M059J (cell line): ENCODE results near the gene PTPN23. TPM values are rescaled to one million over a fixed set of nuclear protein-coding genes. Genes with fewer than 3 reads are reported as not detected.

Source experiments
- DNase-seq: peaks from one replicate; pipeline ENCODE4 v3.0.0-alpha.2; 2012; ENCODE audit warnings: low read depth
- total RNA-seq: library from RNA; depleted of rRNA; stranded (reverse); fragments of >200 nt; shearing (Covaris generic); gene quantifications from 2 replicates; pipeline ENCODE4 v1.2.3, GENCODE V29; 2014; rRNA removed

The PTPN23 gene, protein sequence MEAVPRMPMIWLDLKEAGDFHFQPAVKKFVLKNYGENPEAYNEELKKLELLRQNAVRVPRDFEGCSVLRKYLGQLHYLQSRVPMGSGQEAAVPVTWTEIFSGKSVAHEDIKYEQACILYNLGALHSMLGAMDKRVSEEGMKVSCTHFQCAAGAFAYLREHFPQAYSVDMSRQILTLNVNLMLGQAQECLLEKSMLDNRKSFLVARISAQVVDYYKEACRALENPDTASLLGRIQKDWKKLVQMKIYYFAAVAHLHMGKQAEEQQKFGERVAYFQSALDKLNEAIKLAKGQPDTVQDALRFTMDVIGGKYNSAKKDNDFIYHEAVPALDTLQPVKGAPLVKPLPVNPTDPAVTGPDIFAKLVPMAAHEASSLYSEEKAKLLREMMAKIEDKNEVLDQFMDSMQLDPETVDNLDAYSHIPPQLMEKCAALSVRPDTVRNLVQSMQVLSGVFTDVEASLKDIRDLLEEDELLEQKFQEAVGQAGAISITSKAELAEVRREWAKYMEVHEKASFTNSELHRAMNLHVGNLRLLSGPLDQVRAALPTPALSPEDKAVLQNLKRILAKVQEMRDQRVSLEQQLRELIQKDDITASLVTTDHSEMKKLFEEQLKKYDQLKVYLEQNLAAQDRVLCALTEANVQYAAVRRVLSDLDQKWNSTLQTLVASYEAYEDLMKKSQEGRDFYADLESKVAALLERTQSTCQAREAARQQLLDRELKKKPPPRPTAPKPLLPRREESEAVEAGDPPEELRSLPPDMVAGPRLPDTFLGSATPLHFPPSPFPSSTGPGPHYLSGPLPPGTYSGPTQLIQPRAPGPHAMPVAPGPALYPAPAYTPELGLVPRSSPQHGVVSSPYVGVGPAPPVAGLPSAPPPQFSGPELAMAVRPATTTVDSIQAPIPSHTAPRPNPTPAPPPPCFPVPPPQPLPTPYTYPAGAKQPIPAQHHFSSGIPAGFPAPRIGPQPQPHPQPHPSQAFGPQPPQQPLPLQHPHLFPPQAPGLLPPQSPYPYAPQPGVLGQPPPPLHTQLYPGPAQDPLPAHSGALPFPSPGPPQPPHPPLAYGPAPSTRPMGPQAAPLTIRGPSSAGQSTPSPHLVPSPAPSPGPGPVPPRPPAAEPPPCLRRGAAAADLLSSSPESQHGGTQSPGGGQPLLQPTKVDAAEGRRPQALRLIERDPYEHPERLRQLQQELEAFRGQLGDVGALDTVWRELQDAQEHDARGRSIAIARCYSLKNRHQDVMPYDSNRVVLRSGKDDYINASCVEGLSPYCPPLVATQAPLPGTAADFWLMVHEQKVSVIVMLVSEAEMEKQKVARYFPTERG (N-terminal part only)
- total RNA-seq: 3.3 and 8.5 TPM in 2 replicates

DNA sequence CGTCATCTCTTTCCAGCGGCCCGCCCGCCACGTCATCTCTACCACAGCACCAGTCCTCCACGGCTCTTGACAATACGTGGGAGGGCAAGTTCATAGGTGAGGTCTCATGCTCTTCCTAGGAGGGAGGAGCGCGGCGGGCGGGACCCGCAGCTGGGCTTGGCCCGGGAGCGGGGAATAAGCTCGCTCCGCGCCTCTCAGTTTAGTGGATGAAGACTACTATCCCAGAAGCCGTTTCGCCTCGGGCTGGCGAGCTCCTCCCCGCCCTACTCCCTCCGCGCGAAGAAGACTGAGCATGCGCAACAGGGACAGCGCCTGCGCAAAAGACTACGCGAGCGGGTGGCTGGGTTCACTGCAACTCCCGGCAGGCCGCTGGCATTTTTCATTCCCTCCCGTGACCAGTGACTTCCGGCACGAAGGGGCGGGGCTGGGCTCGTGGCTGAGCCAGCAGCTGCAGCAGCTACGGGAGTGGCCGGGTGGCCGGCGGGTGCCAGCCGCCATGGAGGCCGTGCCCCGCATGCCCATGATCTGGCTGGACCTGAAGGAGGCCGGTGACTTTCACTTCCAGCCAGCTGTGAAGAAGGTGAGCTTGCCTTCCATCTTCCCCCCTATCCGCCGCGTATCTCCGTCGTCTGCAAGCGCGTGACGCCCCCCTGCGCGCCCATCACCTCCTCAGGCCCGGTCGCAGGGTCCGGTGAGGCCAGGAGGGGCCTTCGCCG, at the start of gene PTPN23:
TSS of gene PTPN23 (plus strand) at position 421 of the 716 bp plus-strand sequence. CDS start at position 497, 76 bp downstream.
- peak; percentile 96 for DNase-seq

DNA sequence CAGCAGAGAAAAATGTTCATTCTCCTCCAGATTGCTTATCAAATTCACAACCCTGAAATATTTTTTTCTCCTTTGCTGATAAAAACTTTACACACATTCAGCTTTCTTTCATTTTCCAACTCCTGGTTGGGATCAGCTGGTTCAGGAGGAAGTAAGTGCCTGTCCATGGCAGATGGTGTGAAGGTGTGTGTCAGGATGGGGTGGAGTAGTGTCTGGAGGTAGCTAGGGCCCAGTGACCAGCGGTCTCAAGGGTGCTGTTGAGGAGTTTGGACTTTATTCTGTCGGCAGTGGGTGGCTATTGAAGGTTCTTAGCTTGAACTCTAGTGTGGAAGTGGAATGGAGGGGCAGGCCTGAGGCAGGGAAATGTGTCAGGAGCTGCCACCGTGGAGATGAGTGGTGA, 46.9 kb upstream of the PTPN23 start:
- no peak for DNase-seq

DNA sequence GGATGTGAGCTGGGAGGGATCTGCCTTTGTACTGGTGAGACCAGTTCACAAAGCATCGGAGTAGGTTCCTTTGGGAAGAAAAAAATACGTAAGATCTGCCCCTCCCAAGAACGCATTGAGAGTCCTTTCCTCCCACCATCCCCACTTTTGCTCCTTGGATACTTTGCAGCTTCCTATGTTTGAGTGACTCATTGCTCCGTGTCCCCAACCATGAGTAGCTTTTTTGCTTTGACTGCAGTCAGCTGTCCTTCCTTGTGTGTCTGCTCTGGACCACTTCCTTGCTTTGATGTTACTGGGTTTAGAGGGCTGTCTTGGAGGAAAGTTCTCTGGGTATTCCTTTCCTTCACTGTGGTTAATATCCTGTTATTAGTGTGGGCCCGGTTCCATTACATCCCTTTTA, 43.2 kb upstream of the PTPN23 start:
- DNase-seq: no peak

DNA sequence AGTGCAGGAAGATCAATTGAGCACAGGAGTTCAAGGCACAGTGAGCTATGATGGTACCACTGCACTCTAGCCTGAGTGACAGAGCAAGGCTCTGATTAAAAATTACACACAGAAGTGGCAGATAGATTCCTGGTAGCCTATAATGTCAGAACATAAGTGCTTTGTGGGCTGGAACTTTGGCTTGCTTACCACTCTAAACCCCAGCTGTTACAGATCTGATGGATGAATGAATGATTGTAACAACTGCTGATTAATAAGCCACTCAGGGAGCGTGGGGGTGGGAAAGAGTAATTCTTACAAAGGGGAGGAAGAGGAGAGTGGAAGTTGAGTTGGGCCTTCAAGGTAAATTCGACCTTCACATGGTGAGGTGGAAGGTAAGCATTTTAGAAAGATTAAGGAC, 40.9 kb upstream of the PTPN23 start:
- no peak for DNase-seq

DNA sequence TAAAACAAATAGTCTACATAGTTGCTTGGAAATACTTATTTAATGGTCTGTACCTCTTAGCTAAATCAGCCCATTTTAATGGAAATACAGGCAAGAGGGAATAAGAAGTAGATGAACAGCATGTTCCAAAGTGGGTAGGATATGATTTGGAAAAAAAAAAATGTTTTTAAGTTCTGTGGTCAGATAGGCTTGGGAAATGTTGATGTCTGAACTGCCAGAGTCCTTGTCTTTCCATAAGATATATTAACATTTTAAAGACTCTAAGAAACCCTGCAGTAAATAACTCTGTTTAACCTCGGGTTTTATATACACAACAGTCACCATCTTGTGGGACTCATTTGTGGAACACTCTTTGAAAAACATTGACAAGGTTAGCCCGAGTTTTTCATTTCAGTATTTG, 40.0 kb upstream of the PTPN23 start:
- no peak for DNase-seq

DNA sequence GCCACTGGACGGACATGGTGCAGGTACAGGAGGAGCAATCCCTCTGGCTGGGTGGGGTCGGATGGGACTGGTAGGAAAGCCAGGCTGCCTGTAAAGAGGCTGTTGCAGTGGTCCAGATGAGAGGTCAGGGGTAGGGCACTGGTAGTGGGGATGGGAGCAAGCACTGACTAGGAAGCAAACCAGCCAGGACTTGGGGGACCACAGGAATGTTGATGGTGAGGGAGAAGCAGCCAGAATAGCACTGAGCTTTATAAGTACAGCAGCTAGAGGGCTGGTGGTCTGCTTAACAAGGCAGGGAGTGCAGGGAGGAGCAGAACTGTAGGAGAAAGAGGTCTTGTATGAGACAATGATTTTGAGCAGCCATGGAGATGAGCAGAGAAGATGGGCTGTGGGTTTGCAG, 38.7 kb upstream of the PTPN23 start:
- DNase-seq: no peak

DNA sequence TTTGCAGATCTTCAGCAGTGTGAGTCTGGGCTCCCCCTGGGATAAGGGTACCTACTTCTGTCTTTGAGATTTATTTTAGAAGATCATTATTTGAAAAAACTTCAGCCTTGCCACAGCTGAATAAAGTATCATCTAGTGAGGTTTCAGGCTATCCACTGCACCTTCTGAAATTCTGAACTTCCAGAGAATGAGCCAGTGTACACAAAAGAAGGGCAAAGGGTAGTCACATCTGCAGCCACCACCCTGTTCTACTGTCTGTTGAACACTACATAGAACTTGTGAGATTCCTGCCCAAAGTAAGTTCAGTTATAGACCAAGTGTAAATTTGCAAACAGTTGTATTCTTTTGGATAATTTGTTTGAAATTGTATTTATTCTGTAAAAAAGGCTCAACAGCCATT, 38.0 kb upstream of the PTPN23 start:
- DNase-seq: no peak

DNA sequence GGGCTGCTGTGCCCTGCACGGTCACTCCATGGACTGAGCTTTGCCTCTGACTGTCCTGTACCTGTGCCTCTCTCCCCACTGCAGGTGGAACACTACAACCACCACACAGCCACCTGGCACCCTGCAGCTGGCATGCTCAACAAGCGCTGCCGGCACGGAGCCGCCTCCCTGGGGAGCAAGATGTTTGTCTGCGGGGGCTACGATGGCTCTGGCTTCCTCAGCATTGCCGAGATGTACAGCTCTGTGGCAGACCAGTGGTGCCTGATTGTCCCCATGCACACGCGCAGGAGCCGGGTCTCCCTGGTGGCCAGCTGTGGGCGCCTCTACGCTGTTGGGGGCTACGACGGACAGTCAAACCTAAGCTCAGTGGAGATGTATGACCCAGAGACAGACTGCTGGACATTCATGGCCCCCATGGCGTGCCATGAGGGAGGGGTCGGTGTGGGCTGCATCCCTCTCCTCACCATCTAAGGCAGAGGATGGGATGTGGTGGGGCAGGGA, 37.3 kb upstream of the PTPN23 start:
- DNase-seq: no peak

DNA sequence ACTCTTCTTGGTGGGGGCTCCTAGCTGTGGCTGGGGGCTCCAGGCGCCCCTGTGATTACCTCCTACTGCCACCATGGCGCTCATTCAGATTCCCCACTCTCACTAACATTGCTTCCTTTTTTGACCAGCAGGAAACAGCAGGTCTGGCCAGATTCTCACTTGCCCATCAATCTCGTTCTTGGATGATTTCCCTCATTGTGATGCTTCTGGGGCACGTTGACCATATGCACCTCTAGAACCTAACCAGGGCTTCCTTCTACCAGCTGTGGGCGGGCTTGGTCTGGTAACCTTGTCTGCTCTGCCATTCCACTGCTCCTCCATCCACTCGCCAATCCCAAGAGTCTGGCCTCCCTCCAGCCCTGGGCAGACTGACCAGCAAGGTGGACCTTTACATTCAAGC, 35.9 kb upstream of the PTPN23 start:
- no peak for DNase-seq

DNA sequence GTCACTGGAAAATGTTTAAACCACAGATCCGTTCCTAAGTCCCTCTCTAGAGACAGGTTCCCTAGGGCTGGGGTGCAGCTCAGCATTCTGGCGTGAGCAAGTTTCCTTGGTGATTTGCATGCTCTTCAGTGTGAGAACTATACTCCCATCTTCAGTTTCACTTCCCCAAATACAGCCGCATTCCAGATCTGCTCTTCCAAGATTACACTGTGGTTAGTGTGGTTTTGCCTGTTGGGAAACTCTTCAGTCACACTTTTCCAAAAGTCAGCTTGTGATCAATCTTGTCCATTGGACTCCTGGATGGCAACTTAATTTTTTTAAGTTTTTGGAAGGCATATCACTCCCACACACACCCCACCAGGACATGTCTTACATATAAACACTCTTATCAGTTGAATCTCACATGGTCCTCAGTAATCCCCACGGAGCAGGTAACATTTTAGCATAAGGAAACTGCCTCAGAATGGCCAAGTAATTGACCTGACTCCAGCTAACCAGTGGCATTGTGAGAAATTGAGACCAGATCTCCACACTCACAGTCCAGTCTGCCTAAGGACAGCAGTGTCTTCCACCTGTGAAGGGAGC, 33.5 kb upstream of the PTPN23 start:
- DNase-seq: peak; percentile 63

DNA sequence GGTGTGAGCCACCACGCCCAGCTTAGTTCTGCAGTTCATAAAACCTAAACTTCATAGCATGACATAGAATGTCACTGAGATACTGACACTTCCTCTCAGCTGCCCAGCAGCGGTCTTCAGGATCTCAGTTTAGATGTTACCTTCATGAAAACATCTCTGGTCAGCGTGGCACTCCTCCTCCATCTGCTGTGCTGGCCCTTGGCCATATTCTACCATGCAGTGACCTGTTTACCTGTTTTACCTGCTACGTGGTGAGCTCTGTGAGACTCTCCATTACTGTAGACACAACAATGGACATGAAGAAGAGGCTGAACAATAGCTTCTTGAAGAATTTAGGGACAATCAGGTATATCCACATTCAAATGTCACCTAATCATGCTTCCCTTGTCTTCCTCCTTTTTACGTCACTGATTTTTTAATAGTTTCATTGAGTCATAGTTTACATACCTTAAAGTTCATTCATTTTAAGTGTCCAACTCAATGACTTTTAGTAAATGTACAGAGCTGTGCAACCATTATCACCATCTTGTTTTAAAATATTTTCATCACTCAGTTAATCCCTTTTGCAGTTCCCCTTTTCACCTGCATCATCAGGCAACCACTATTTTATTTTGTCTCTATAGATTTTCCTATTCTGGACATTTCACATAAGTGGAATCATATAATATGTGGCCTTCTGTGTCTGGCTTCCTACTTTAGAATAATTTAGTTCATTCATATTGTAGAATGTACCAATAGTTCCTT, 32.2 kb upstream of the PTPN23 start:
- DNase-seq: no peak

DNA sequence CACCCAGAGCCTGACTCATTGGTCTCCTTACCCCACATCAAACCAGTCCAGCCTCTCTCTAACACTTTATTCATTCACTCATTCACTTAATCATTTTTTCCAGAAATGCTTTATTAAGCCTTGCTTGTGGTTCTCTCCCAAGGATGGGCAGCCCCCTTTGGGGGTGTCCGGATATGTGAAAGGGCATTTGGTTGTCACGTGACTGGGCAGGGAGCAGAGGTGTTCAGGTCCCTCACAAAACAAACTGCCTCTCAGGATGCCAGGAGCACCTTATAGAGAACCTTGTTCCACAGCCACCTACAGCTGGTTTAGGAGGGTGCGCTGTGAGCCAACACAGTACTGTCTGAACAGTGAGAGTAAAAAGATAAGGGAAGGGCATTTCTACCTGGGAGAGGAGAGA, 25.8 kb upstream of the PTPN23 start:
- DNase-seq: no peak

DNA sequence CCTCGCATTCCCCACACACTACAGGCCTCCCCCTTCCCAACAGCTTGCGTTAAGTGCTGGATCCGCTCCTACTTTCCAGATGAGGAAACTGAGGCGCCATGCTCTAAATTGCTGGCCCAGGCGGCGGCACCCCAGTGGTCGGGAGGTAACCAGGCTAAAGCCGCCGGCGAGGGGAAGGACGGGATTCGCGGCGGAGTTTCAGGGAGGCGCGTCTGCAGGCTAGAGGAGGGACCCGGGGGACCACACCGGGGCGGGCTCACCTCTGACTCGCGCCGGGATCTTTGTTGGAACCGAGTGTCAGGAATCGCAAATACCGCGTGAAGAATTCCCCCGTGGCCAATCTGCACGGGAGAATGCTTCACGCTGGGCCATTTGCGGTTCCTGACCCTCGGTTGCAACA, 24.6 kb upstream of the PTPN23 start:
- DNase-seq: no peak

DNA sequence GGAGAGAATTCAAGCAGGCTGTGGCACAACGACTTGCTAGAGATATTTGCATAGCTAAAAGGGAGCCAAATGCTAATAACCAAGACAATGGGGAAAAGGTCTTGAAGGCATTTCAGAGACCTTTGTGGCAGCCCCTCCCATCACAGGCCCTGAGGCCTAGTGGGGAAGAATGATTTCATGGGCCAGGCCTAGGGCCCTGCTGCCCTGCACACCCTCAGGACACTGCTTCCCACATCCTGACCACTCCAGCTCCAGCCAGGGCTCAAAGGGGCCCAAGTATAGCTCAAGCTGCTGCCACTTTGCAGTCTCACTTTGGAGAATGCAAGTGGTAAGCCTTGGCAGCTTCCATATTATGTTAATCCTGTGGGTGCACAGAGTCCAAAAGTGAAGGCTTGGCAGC, 21.5 kb upstream of the PTPN23 start:
- no peak for DNase-seq

DNA sequence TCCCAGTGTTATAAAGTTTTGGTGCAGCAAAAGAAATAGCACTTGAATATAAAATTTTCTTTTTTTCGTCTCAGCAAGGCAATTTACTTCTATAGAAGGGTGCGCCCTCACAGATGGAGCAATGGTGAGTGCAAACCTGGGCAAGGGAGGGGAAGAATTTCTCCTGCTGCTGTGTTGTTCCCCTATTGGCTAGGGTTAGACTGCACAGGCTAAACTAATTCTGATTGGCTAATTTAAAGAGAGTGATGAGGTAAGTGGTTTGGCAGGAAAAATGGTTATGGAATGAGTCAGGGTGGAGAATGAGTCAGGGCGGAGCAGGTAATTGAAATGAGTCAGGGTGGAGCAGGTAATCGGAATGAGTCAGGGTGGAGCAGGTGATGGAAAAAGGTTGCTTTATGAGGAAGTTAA, 20.7 kb upstream of the PTPN23 start:
- DNase-seq: peak; percentile 24

DNA sequence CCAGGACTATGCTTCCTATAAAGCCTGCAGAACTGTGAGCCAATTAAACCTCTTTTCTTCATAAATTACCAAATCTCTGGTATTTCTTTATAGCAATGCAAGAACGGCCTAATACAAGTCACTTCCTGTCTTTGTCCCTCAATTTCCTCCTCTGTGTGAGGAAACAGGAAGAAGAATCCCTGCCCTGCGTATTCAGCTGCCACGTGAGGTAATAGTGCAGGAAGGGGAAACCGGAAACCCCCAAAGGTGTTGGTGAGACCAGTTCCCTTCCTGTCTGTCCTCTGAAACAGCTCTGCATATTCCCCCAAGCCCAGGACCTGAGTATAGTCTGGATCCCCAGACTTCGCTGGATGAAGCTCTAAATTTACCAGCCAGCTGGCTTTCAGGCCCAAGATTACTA, 18.1 kb upstream of the PTPN23 start:
- no peak for DNase-seq

DNA sequence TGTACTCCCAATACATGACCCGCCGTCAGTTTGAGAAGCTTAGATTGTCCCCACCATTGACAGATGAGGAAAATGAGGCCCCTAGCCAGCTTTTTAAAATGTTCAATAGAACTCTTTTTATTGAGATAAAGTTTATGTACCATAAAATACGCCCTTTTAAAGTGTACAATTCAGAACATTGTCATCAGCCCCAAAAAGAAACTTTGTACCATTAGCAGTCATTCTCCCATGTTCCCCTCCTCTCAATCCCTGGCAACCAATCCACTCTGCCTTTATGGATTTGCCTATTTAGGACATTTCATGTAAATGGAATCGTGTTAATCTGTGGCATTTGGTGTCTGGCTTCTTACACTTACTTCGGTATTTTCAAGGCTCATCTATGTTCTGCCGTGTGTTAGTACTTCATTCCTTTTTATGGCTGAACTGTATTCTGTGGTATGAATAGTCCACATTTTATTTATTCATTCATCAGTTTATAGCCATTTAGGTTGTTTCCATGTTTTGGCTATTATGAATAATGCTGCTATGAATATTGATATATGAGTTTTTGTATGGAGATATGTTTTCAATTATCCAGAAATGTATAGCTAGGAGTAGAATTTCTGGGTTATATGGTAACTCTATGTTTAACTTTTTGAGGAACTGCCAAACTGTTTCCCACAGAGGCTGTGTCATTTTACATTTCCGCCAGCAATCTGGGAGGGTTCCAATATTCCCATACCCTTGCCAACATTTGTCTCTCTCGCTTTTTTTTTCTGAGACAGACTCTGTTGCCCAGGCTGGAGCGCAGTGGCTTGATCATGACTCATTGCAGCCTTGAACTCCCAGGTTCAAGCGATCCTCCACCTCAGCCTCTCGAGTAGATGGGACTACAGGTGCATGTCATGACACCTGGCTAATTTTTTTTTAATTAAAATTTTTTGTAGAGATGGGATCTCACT, 15.3 kb upstream of the PTPN23 start:
- peak; percentile 87 for DNase-seq

DNA sequence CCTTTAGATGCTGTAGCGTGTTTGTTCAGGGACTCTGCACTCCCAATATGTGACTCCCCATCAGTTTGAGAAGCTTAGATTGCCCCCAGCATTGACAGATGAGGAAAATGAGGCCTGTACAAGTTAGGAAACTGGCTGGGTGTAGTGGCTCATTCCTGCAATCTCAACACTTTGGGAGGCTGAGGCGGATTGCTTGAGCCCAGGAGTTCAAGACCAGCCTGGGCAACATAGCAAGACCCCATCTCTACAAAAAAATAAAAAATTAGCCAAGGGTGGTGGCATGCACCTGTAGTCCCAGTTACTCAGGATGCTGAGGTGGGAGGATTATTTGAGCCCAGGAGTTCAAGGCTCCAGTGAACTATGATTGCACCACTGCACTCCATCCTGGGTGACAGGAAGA, 14.0 kb upstream of the PTPN23 start:
- no peak for DNase-seq

DNA sequence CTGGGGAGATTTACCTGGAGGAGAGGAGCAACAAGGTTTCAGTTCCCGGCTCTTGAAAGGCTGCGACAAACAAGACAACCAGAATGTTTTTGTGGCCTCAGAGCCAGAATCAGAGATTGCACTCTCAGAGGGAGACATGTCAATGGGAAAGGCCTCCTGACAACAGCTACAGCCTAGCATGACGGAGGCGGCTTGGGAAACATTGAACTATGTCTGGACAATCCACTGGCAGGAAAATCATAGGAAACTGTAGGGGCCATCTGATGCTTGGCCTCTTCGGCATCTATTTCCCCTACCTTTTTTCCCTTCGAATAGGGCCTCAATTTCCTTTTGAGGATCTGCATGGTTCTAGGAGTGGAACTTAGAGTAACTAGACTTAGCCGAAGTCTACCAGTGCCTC, 13.2 kb upstream of the PTPN23 start:
- DNase-seq: no peak
